HepG2 (cell line): ENCODE measurements around the gene TMEM247. TPM values are rescaled to one million over a fixed set of nuclear protein-coding genes. Genes with fewer than 3 reads are reported as not detected.

Source experiments
- ATAC-seq: fragments of 200-7000 bp; cut with Tn5 transposase; 3 replicates; pipeline ENCODE4 v1.9.1; 2020; ENCODE audit warnings: mild to moderate bottlenecking, moderate library complexity
- BruUV-seq: library from RNA; stranded (reverse); fragments of 400-500 nt; replicated peaks from 2 replicates; lab custom pipeline; 2021; lab: Mats Ljungman, UMichigan
- CTCF ChIA-PET: fragments of 300-600 bp; formaldehyde crosslinking; extraction: SDS; loops from one replicate; lab custom pipeline; 2021; ENCODE audit warnings: low total read pairs, inconsistent platforms, low intra/inter-chr PET ratio; lab: Yijun Ruan, JAX
- POLR2A ChIA-PET: fragments of 350-600 bp; sonication (Branson Sonifier 250); formaldehyde crosslinking; loops from one replicate; lab custom pipeline; 2020; ENCODE audit warnings: antibody characterized with exemption, inconsistent platforms; lab: Yijun Ruan, JAX
- DNase-seq: peaks from one replicate; pipeline ENCODE4 v3.0.0-alpha.2; 2015; ENCODE audit warnings: low spot score
- FAIRE-seq: peaks from 3 replicates; lab custom pipeline; 2011; peaks lifted over from hg19 to GRCh38; lab: Jason Lieb, UNC
- H2AFZ ChIP-seq: one replicate; pipeline ENCODE4 v1.6.1; 2011; ENCODE audit warnings: low read length, inconsistent platforms
- H3K27ac ChIP-seq: fragments of 300-600 bp; 3 replicates; pipeline ENCODE4 v1.8.0; 2011; ENCODE audit warnings: mixed run types, mild to moderate bottlenecking, mixed read lengths, low read length, inconsistent platforms; ENCODE audit not compliant: insufficient read depth; ENCODE audit errors: extremely low read length
- H3K27me3 ChIP-seq, 2 experiments: fragments of 200-600 bp in 1 of 2; 2 replicates in 1 of 2; 3 replicates in 1 of 2; pipeline versions ENCODE4 v1.6.0 to v1.8.0; 2011; ENCODE audit warnings: low read length in 2 of 2, mild to moderate bottlenecking in 2 of 2, moderate library complexity in 2 of 2, inconsistent platforms in 1 of 2; ENCODE audit not compliant: insufficient read depth in 2 of 2, control insufficient read depth in 1 of 2
- H3K36me3 ChIP-seq, 2 experiments: fragments of 200-600 bp in 1 of 2; replicated peaks in 1 of 2; 2 replicates in 1 of 2; 3 replicates in 1 of 2; pipeline versions ENCODE4 v1.5.1 to v1.8.0; 2011; ENCODE audit warnings: low read length in 2 of 2, inconsistent platforms in 1 of 2; ENCODE audit not compliant: insufficient read depth in 2 of 2, control insufficient read depth in 1 of 2
- H3K4me1 ChIP-seq: 2 replicates; pipeline ENCODE4 v1.5.1; 2012; ENCODE audit warnings: low read length, inconsistent platforms; ENCODE audit not compliant: insufficient read depth
- H3K4me2 ChIP-seq: 2 replicates; pipeline ENCODE4 v1.6.0; 2011; ENCODE audit warnings: low read depth, low read length, inconsistent platforms
- H3K4me3 ChIP-seq, 3 experiments: fragments of 200-600 bp in 1 of 3; sonication (generic), shearing (Covaris generic) in 1 of 3; replicated peaks in 1 of 3; 2 replicates each; pipeline ENCODE4 v1.5.1; 2011 to 2016; ENCODE audit warnings: low read length in 3 of 3, inconsistent platforms in 2 of 3, low read depth in 2 of 3, mild to moderate bottlenecking in 2 of 3, control low read depth in 1 of 3, mixed read lengths in 1 of 3; ENCODE audit not compliant: insufficient read depth in 1 of 3
- H3K79me2 ChIP-seq: one replicate; pipeline ENCODE4 v1.6.1; 2011; ENCODE audit warnings: low read length, inconsistent platforms; ENCODE audit not compliant: insufficient read depth
- H3K9ac ChIP-seq: 2 replicates; pipeline ENCODE4 v1.6.0; 2011; ENCODE audit warnings: mild to moderate bottlenecking, low read depth, low read length, inconsistent platforms; ENCODE audit not compliant: insufficient read depth
- H3K9me3 ChIP-seq: 2 replicates; pipeline ENCODE4 v1.5.1; 2012; ENCODE audit warnings: mild to moderate bottlenecking, low read length
- H4K20me1 ChIP-seq: 2 replicates; pipeline ENCODE4 v1.6.0; 2011; ENCODE audit warnings: inconsistent platforms, mild to moderate bottlenecking, low read length, moderate library complexity; ENCODE audit not compliant: insufficient read depth
- WGBS: methylation state at CpG from one replicate; pipeline ENCODE4 v1.1.6; 2017; ENCODE audit warnings: low lambda C conversion rate; 5-methylcytosine and 5-hydroxymethylcytosine counted together
- in situ Hi-C: cut with HindIII; loops from 2 replicates; pipeline ENCODE4 v1.10.0; 2017; ENCODE audit warnings: low pct_unique_long_range_greater_than_20kb; ENCODE audit not compliant: extremely low pct_ligation_motif_present
- intact Hi-C: fragments of 100-400 bp; cut with micrococcal nuclease; formaldehyde crosslinking; loops from one replicate; pipeline ENCODE4 v1.10.0; 2022; ENCODE audit not compliant: unreplicated experiment
- polyA plus RNA-seq, 8 experiments: library from polyadenylated mRNA; depleted of rRNA in 3 of 8; stranded (reverse) in 7 of 8; unstranded in 1 of 8; fragments of >200 nt; fragmentation: Illumina TruSeq in 4 of 8; extraction: Trizol in 4 of 8; gene quantifications; 2 replicates each; pipeline versions ENCODE4 v1.2.1 to v1.2.3, GENCODE V29; 2011 to 2016; ENCODE audit warnings: low read depth in 4 of 8, missing spikeins in 1 of 8, mixed read lengths in 1 of 8; ENCODE audit not compliant: insufficient read depth in 1 of 8
- total RNA-seq, 5 experiments: library from RNA; depleted of rRNA; stranded (reverse); fragments of >200 nt; fragmentation: Illumina TruSeq; extraction: Trizol; gene quantifications; 2 replicates each; pipeline ENCODE4 v1.2.3, GENCODE V29; 2016; ENCODE audit warnings: low read depth in 1 of 5
- TF ChIP-seq, protein P1 (sequence below): sonication (generic); formaldehyde crosslinking; IDR thresholded peaks from 2 replicates; pipeline ENCODE4 v1.4.0; 2020; ENCODE audit warnings: mild to moderate bottlenecking, missing genetic modification reagents
- TF ChIP-seq, protein P2 (sequence below): sonication (generic); formaldehyde crosslinking; IDR thresholded peaks from 2 replicates; pipeline ENCODE4 v1.5.0; 2020; ENCODE audit warnings: mild to moderate bottlenecking, missing genetic modification reagents, moderate library complexity
- TF ChIP-seq, protein P3 (sequence below): sonication (generic); formaldehyde crosslinking; IDR thresholded peaks from 2 replicates; pipeline ENCODE4 v1.5.0; 2020; ENCODE audit warnings: mild to moderate bottlenecking, missing genetic modification reagents

Gene TMEM247
- total and polyA plus RNA-seq, 2 of the 13 experiments (the other 11 are each of a cell fraction or from before 2014, with no cell fraction given), result not detected

DNA sequence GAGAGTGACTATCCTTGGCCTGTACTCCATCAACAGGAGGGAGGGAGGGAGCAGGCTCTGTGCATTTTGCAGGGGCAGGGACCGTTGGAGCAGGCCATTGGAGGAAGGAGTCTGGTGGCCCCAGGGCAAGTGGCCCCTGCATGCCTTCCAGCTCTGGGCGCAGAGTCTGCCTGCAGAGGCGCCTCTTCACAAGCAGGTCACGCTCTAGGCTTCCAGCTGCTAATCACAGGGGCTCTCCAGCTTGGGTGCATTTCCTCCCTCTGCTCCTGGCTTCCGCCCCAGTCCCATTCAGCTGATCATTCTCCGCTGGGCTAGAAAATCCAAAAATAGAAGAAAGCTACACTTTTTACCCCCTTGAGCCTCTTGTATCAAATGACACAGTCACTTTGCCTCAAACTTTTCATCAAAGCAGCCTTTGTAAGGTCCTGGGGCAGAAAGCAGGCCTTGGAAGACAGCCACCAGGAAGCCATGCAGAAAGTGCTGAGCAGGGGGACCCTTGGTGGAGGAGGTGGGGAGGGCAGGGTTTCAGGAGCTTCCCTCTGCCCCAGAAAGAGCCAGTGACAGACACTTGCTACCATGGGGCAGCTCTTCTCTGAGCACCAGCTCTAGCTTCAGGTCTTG, 11.3 kb downstream of the TMEM247 start:
- ATAC-seq, result peak; percentile 58
- WGBS, result 63% methylated on average over 4 of the region's 6 CpGs

More for the DNA sequence above, 11.3 kb downstream of the TMEM247 start:
- H3K4me2 ChIP-seq, result no peak overlapping the region
- H3K4me1 ChIP-seq, result peaks cover 15% of the 10 kb centered on the region; the same call in 1 of the 2 replicates
- FAIRE-seq (no peak), DNase-seq (no peak)
- BruUV-seq, result no TSS peak
- H3K27ac ChIP-seq, result no peak overlapping the region
- no peaks in the 10 kb centered on the region for H4K20me1 ChIP-seq
- H2AFZ ChIP-seq, result no peak overlapping the region
- H3K9ac ChIP-seq, result no peak overlapping the region
- intact Hi-C loops, result no loop called here
- ChIA-PET CTCF (no interaction called here), POLR2A (no interaction called here)
- peaks cover 3 to 61% of the 10 kb centered on the region in 2 experiments; a peak in 3 of 5 replicates for H3K27me3 ChIP-seq
- H3K4me3 ChIP-seq, result no peak overlapping the region
- H3K9me3 ChIP-seq, result no peaks in the 10 kb centered on the region
- no peaks in the 10 kb centered on the region for H3K79me2 ChIP-seq
- no peaks in the 10 kb centered on the region for H3K36me3 ChIP-seq
- TF ChIP-seq, protein P1, sequence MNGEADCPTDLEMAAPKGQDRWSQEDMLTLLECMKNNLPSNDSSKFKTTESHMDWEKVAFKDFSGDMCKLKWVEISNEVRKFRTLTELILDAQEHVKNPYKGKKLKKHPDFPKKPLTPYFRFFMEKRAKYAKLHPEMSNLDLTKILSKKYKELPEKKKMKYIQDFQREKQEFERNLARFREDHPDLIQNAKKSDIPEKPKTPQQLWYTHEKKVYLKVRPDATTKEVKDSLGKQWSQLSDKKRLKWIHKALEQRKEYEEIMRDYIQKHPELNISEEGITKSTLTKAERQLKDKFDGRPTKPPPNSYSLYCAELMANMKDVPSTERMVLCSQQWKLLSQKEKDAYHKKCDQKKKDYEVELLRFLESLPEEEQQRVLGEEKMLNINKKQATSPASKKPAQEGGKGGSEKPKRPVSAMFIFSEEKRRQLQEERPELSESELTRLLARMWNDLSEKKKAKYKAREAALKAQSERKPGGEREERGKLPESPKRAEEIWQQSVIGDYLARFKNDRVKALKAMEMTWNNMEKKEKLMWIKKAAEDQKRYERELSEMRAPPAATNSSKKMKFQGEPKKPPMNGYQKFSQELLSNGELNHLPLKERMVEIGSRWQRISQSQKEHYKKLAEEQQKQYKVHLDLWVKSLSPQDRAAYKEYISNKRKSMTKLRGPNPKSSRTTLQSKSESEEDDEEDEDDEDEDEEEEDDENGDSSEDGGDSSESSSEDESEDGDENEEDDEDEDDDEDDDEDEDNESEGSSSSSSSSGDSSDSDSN (CRISPR knock-in tag), result peak; percentile 42; the same call in 1 of the 2 replicates
- TF ChIP-seq, protein P2, sequence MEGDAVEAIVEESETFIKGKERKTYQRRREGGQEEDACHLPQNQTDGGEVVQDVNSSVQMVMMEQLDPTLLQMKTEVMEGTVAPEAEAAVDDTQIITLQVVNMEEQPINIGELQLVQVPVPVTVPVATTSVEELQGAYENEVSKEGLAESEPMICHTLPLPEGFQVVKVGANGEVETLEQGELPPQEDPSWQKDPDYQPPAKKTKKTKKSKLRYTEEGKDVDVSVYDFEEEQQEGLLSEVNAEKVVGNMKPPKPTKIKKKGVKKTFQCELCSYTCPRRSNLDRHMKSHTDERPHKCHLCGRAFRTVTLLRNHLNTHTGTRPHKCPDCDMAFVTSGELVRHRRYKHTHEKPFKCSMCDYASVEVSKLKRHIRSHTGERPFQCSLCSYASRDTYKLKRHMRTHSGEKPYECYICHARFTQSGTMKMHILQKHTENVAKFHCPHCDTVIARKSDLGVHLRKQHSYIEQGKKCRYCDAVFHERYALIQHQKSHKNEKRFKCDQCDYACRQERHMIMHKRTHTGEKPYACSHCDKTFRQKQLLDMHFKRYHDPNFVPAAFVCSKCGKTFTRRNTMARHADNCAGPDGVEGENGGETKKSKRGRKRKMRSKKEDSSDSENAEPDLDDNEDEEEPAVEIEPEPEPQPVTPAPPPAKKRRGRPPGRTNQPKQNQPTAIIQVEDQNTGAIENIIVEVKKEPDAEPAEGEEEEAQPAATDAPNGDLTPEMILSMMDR, result 0 out of 2 replicates have a peak, but pooled peaks have one; percentile 5
- TF ChIP-seq, protein P3, sequence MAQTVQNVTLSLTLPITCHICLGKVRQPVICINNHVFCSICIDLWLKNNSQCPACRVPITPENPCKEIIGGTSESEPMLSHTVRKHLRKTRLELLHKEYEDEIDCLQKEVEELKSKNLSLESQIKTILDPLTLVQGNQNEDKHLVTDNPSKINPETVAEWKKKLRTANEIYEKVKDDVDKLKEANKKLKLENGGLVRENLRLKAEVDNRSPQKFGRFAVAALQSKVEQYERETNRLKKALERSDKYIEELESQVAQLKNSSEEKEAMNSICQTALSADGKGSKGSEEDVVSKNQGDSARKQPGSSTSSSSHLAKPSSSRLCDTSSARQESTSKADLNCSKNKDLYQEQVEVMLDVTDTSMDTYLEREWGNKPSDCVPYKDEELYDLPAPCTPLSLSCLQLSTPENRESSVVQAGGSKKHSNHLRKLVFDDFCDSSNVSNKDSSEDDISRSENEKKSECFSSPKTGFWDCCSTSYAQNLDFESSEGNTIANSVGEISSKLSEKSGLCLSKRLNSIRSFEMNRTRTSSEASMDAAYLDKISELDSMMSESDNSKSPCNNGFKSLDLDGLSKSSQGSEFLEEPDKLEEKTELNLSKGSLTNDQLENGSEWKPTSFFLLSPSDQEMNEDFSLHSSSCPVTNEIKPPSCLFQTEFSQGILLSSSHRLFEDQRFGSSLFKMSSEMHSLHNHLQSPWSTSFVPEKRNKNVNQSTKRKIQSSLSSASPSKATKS, result no peak
- in situ Hi-C loops, result no loop called here
